AML-193 (cell line): Measurements from ENCODE around the gene MKNK2.
A peak's percentile ranks its signal among the peaks of the same experiment; 100 is the strongest.

ENCODE experiments used
- DNase-seq, 2 experiments: peaks; one replicate each; lab custom pipeline; 2025; lab: John Stamatoyannopoulos, UW

MKNK2 gene

GRCh38 chr19:2027361-2027760, 23.7 kb downstream of the MKNK2 start:
- DNase-seq, result peak; percentile 60

DNA sequence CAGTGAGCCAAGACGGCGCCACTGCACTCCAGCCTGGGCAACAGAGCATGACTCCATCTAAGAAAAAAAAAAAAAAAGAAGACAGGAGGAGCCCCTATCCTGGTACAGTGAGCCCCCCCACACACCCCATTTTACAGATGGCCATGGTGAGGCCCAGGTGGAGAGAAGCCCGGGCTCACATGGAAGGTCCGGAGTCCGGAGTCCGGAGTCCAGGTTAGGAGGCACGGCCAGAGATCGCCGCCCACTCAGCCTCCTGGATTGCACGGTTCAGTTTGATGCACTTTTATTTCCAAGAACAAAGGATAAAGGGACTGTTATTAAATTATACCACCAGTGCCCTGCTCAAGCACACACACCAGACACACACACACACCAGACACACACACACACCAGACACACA, 24.3 kb downstream of the MKNK2 start:
- DNase-seq, result no peak

- no peak for DNase-seq
Observed at GRCh38 chr19:2022289-2022688, 28.8 kb downstream of the MKNK2 start.

- DNase-seq, result no peak
Observed at GRCh38 chr19:2021453-2022140, 29.4 kb downstream of the MKNK2 start.

- DNase-seq, result no peak
Observed at GRCh38 chr19:2018752-2019151, 32.3 kb downstream of the MKNK2 start.

GRCh38 chr19:2016041-2016807, 34.8 kb downstream of the MKNK2 start:
- DNase-seq, result peak; percentile 22 to 45

DNA sequence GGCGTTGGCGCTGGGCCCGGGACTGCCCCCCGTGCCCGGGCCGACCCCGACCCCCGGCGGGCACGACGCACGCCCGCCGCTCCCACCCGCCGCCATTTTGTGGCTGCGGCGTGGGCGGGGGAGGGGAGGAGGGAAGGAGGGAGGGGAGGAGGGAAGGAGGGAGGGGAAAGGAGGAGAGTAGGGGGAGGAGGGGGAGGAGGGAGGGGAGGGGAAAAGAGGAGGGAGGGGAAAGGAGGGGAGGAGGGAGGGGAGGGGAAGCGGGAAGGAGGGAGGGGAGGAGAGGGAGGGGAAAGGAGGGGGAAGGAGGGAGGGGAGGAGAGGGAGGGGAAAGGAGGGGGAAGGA, 35.5 kb downstream of the MKNK2 start, which contains the start of gene BTBD2:
Gene BTBD2 (minus strand): TSS at position 107 of the 343 bp plus-strand sequence. CDS start 11 bp downstream, at position 96.
- peak in 1 of 2 experiments; percentile 9 for DNase-seq

- no peak for DNase-seq
Observed at GRCh38 chr19:2014731-2015607, 36.1 kb downstream of the MKNK2 start.

DNA sequence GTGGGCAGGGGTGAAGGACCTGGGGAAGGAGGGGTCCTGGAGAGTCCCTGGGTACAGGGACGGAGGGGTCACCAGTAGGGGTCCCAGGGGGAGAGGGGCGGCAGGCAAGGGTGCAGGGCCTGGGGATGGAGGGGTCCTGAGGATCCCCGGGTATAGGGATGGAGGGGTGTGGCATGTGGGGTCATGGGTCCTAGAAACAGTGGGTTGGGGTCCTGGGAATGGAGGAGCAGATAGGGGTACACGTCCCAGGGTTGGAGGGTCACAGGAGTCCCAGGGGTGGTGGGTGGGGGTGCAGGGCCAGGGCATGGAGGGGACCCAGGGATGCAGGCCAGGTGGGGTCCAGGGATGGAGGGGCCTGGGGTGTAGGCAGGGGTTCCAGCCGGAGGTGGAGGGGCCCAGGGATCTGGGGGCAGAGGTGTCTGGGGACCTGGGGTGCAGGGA, 36.9 kb downstream of the MKNK2 start:
- no peak for DNase-seq

- DNase-seq, result no peak
Observed at GRCh38 chr19:2013683-2013961, 37.4 kb downstream of the MKNK2 start.

GRCh38 chr19:2012941-2013682, 37.9 kb downstream of the MKNK2 start:
- DNase-seq, result no peak

DNA sequence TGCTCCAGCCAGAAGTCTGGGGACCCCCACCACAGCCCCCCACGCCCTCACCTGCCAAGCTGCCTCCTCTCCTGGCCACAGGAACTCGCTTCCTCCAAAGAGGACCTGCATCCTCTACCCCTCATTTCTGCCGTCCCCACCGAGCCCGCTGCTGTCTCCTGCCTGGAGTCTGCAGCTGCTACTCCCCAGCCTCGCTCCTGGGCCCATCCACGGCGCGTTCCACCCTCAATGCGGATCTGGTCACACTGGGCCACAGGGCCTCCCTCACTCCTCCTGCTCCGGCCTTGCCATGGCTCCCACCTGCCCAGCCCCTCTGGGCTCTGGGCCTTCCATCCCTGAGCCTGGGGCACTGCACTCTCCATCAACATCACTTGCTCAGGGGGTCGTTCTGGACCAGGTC, 39.9 kb downstream of the MKNK2 start:
- DNase-seq, result no peak

GRCh38 chr19:2010135-2010668, 40.8 kb downstream of the MKNK2 start:
- no peak for DNase-seq

- no peak for DNase-seq
Observed at GRCh38 chr19:2003874-2004273, 47.2 kb downstream of the MKNK2 start.

DNA sequence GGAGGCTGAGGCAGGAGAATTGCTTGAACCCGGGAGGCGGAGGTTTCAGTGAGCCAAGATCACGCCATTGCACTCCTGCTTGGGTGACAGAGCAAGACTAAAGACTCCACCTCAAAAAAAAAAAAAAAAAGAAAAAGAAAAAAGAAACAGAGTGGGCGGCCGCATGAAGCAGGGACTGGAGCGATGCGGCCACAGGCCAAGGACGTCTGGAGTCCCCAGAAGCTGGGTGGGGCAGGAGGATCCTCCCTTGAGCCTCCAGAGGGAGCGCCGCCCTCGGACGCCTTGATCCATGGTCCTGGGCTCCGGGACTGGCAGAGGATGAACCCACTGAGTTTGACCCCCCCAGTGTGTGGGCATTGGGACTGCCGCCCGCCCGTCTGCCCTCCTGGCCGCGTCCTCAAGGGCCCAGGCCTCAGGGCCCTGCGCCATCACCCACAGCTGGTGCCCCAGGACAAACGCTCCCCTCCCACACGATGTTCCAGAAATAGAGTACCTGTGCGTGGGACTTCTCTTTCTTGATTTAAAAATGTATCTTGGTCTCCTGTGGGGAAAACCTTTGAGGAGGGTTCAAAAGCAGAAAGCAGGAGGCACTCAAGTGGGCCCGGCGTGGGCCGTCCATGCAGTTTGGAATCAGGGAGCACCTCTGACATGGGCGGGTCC, 51.1 kb downstream of the MKNK2 start:
- DNase-seq, result no peak

- no peak for DNase-seq
Observed at GRCh38 chr19:1998712-1999708, 52.0 kb downstream of the MKNK2 start.

DNA sequence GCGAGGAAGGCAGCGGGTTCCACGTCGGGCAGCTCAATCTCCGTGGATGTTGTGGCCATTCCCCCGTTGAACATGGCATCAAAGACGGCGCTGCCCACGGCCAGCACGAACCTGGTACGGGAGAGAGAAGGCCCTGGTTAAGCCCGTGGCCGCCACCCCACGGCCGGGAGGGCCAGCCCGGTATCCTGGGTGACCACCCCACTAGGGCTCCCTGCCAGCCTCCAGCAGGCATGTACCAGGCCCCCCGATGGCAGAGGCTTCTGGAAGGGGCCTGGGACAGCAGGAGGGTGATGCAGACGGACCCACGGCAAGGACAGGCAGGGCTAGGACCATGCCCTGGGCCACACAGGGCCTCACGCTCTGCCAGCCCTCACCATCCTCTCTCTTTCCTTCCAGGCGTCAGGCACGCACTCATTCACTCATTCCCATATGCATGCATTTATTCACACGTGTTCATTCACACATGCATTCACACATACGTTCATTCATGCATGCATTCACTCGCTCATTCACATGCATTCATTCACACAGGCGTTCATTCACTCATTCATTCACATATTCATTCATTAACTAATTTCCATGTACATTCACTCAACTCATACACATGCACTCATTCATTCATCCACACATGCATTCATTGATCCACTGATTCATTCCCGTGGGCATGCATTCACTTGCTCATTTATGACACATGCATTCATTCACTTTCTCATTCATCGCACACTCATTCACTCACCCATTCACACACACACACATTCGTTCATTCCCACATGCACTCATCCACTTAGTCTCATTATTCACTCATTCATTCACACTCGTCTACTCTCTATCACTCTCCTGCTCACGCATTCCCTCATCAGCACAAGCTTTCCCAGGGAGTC, 53.5 kb downstream of the MKNK2 start:
- no peak for DNase-seq

GRCh38 chr19:1992759-1993260, 58.2 kb downstream of the MKNK2 start:
- DNase-seq, result no peak
